K562 (cell line): Measurements from ENCODE around the gene SRL. TPM values are rescaled to one million over a fixed set of nuclear protein-coding genes. Genes with fewer than 3 reads are reported as not detected.

Experiments
- ATAC-seq: fragments of 200-7000 bp; cut with Tn5 transposase; 3 replicates; pipeline ENCODE4 v1.9.1; 2020; ENCODE audit warnings: moderate library complexity
- BruUV-seq: library from RNA; stranded (reverse); fragments of 400-500 nt; replicated peaks from 2 replicates; lab custom pipeline; 2021; lab: Mats Ljungman, UMichigan
- CTCF ChIA-PET: fragments of 300-600 bp; formaldehyde crosslinking; extraction: SDS; loops from one replicate; lab custom pipeline; 2021; ENCODE audit warnings: low intra/inter-chr PET ratio; lab: Yijun Ruan, JAX
- POLR2A ChIA-PET: fragments of 300-600, 350-650 bp; sonication (Branson Sonifier 250); formaldehyde crosslinking; extraction: SDS; loops from one replicate; lab custom pipeline; 2021; ENCODE audit warnings: antibody characterized with exemption, inconsistent platforms; lab: Yijun Ruan, JAX
- DNase-seq, 4 experiments: peaks; one replicate each; pipeline versions ENCODE4 v3.0.0 to v3.0.0-alpha.2; 2011 to 2018; ENCODE audit warnings: low spot score in 3 of 4, mixed read lengths in 3 of 4; ENCODE audit errors: extremely low read depth in 1 of 4
- FAIRE-seq: peaks from 2 replicates; lab custom pipeline; 2011; peaks lifted over from hg19 to GRCh38; lab: Jason Lieb, UNC
- H2AFZ ChIP-seq: 2 replicates; pipeline ENCODE4 v1.6.0; 2011; ENCODE audit warnings: low read depth, low read length, control low read depth, inconsistent platforms
- H3K27ac ChIP-seq: fragments of 200-600 bp; 3 replicates; pipeline ENCODE4 v1.8.0; 2011; ENCODE audit warnings: low read depth, mild to moderate bottlenecking, control low read depth, inconsistent platforms, low read length, moderate library complexity, mixed read lengths; ENCODE audit errors: extremely low read depth
- H3K27me3 ChIP-seq, 2 experiments: fragments of 300-600 bp in 1 of 2; 2 replicates in 1 of 2; 3 replicates in 1 of 2; pipeline versions ENCODE4 v1.6.0 to v1.8.0; 2011; ENCODE audit warnings: inconsistent platforms in 2 of 2, low read length in 2 of 2, mild to moderate bottlenecking in 1 of 2, mixed read lengths in 1 of 2, moderate library complexity in 1 of 2; ENCODE audit not compliant: control insufficient read depth in 2 of 2, insufficient read depth in 2 of 2
- H3K36me3 ChIP-seq: fragments of 300-600 bp; 3 replicates; pipeline ENCODE4 v1.8.0; 2011; ENCODE audit warnings: mild to moderate bottlenecking, low read length, inconsistent platforms; ENCODE audit not compliant: control insufficient read depth, insufficient read depth
- H3K4me1 ChIP-seq, 2 experiments: fragments of 200-600 bp in 1 of 2; replicated peaks in 1 of 2; 2 replicates in 1 of 2; 3 replicates in 1 of 2; pipeline versions ENCODE4 v1.5.1 to v1.8.0; 2011; ENCODE audit warnings: inconsistent platforms in 2 of 2, low read length in 2 of 2, mild to moderate bottlenecking in 1 of 2, mixed read lengths in 1 of 2, moderate library complexity in 1 of 2; ENCODE audit not compliant: control insufficient read depth in 2 of 2, insufficient read depth in 2 of 2
- H3K4me2 ChIP-seq: 2 replicates; pipeline ENCODE4 v1.6.1; 2011; ENCODE audit warnings: low read length, control low read depth, inconsistent platforms, mixed read lengths; ENCODE audit not compliant: insufficient read depth
- H3K4me3 ChIP-seq: fragments of 200-600 bp; sonication (generic), shearing (Covaris generic); 2 replicates; pipeline ENCODE4 v1.5.1; 2016; ENCODE audit warnings: control low read depth, inconsistent platforms
- H3K79me2 ChIP-seq: fragments of 200-600 bp; 3 replicates; pipeline ENCODE4 v1.8.0; 2011; ENCODE audit warnings: low read length, inconsistent platforms; ENCODE audit not compliant: control insufficient read depth, insufficient read depth
- H3K9ac ChIP-seq, 2 experiments: 2 replicates each; pipeline versions ENCODE4 v1.6.0 to v1.6.1; 2011; ENCODE audit warnings: low read depth in 2 of 2, low read length in 2 of 2, control low read depth in 1 of 2, inconsistent platforms in 1 of 2, mild to moderate bottlenecking in 1 of 2, mixed read lengths in 1 of 2; ENCODE audit not compliant: insufficient read depth in 1 of 2
- H3K9me1 ChIP-seq: one replicate; pipeline ENCODE4 v1.6.0; 2011; ENCODE audit warnings: inconsistent platforms, mild to moderate bottlenecking, low read length, moderate library complexity; ENCODE audit not compliant: control insufficient read depth, insufficient read depth
- H3K9me3 ChIP-seq: replicated peaks from 2 replicates; pipeline ENCODE4 v1.5.1; 2011; ENCODE audit warnings: low read depth, low read length, inconsistent platforms; ENCODE audit not compliant: control insufficient read depth, insufficient read depth
- H4K20me1 ChIP-seq: replicated peaks from 2 replicates; pipeline ENCODE4 v1.6.1; 2011; ENCODE audit warnings: low read length, inconsistent platforms, mixed read lengths; ENCODE audit not compliant: control insufficient read depth, insufficient read depth
- ARID2 ChIP-seq: fragments of 450-650 bp; IDR thresholded peaks from 2 replicates; pipeline ENCODE4 v1.6.1; 2017; ENCODE audit warnings: antibody characterized with exemption, mild to moderate bottlenecking
- BCLAF1 ChIP-seq, 2 experiments: fragments of 450-650 bp in 1 of 2; IDR thresholded peaks; 2 replicates each; pipeline ENCODE4 v1.6.1; 2011 to 2017; ENCODE audit warnings: low read depth in 2 of 2, antibody characterized with exemption in 1 of 2, borderline replicate concordance in 1 of 2, low read length in 1 of 2, mild to moderate bottlenecking in 1 of 2, mixed read lengths in 1 of 2; ENCODE audit not compliant: control insufficient read depth in 1 of 2
- CTBP1 ChIP-seq: fragments of 450-650 bp; IDR thresholded peaks from 2 replicates; pipeline ENCODE4 v1.6.1; 2016; ENCODE audit warnings: borderline replicate concordance
- CTCF ChIP-seq, 3 experiments: IDR thresholded peaks in 2 of 3; conservative IDR thresholded peaks in 1 of 3; 2 replicates each; pipeline ENCODE4 v1.5.1; 2011 to 2012; ENCODE audit warnings: low read length in 3 of 3, mild to moderate bottlenecking in 3 of 3, control low read depth in 2 of 3, improper control_type of control experiment in 1 of 3, inconsistent platforms in 1 of 3, low read depth in 1 of 3, mixed read lengths in 1 of 3, moderate library complexity in 1 of 3; ENCODE audit not compliant: insufficient read depth in 2 of 3
- ELF1 ChIP-seq: fragments of 200-800 bp; sonication (Bioruptor generic); IDR thresholded peaks from 2 replicates; pipeline ENCODE4 v1.6.1; 2016; ENCODE audit warnings: missing genetic modification characterization, missing compliant biosample characterization
- KLF16 ChIP-seq: IDR thresholded peaks from 2 replicates; pipeline ENCODE4 v1.6.1; 2016; ENCODE audit warnings: antibody characterized with exemption
- SMAD1 ChIP-seq: fragments of 150-350 bp; IDR thresholded peaks from 2 replicates; pipeline ENCODE4 v1.6.1; 2014; ENCODE audit warnings: low read length, low read depth; ENCODE audit not compliant: partially characterized antibody
- ZFX ChIP-seq: sonication (generic); formaldehyde crosslinking; IDR thresholded peaks from 2 replicates; pipeline ENCODE4 v1.8.0; 2022; ENCODE audit warnings: mild to moderate bottlenecking, missing genetic modification reagents, moderate library complexity
- ZNF668 ChIP-seq: fragments of 250-450 bp; sonication (Bioruptor Pico); IDR thresholded peaks from 2 replicates; pipeline ENCODE4 v1.8.0; 2022; ENCODE audit warnings: mild to moderate bottlenecking, inconsistent platforms
- WGBS: fragments of 100-300 bp; shearing (Covaris generic); methylation state at CpG from one replicate; pipeline ENCODE4 v1.1.6; 2016; ENCODE audit warnings: low coverage, mixed read lengths; ENCODE audit not compliant: insufficient coverage; ENCODE audit errors: missing lambda C conversion rate; 5-methylcytosine and 5-hydroxymethylcytosine counted together
- in situ Hi-C: fragments of 300-500 bp; cut with MboI; formaldehyde crosslinking; loops from 4 replicates; pipeline ENCODE4 v1.15.0; 2018; ENCODE audit warnings: inconsistent platforms, mixed read lengths
- intact Hi-C: fragments of 100-400 bp; cut with micrococcal nuclease; formaldehyde crosslinking; loops from 2 replicates; pipeline ENCODE4 v1.14.2; 2022
- polyA plus RNA-seq, 8 experiments: library from polyadenylated mRNA; depleted of rRNA in 4 of 8; stranded (reverse) in 5 of 8; unstranded in 3 of 8; fragments of >200 nt; fragmentation: Nextera tagmentation in 2 of 8; fragmentation: Illumina TruSeq in 1 of 8; extraction: Ambion mirVana in 2 of 8; extraction: Trizol in 1 of 8; gene quantifications; 2 replicates each; pipeline versions ENCODE4 v1.2.1 to v1.2.3, GENCODE V29; 2011 to 2014; ENCODE audit warnings: inconsistent platforms in 1 of 8, missing spikeins in 1 of 8
- total RNA-seq, 7 experiments: library from RNA; depleted of rRNA in 6 of 7; stranded (reverse); fragments of >200 nt in 6 of 7; fragmentation: Illumina TruSeq in 2 of 7; extraction: Trizol in 2 of 7; gene quantifications; 2 replicates each; pipeline versions ENCODE4 v1.2.1 to v1.2.3, GENCODE V29; 2011 to 2021; ENCODE audit warnings: low replicate concordance in 1 of 7

Gene SRL
- total and polyA plus RNA-seq, 9 of the 15 experiments (the other 6 are each of a cell fraction or from before 2014, with no cell fraction given), result 0.01 TPM; not detected in 8

- ATAC-seq (peak; percentile 96), FAIRE-seq (peak; percentile 79), DNase-seq (peak; percentile 73 to 80 (median 78))
- H3K4me3 ChIP-seq, result no peak overlapping the region
- no TSS peak for BruUV-seq
- H3K36me3 ChIP-seq, result no peaks in the 10 kb centered on the region
- no peaks in the 10 kb centered on the region for H3K79me2 ChIP-seq
- WGBS, result 8% methylated on average over 15 of the region's 15 CpGs
- no peaks in the 10 kb centered on the region; the same call in 1 of the 2 replicates for H4K20me1 ChIP-seq
- H3K9me3 ChIP-seq, result no peaks in the 10 kb centered on the region
- no peak overlapping the region for H3K27ac ChIP-seq
- intact Hi-C loops, result loop anchor here (2.0 to 10.0 kb wide), 4 partner anchors 55 to 215 kb away; no protein-coding TSS in a partner anchor
- peaks cover 12 to 50% of the 10 kb centered on the region in 2 experiments; a peak in 4 of 5 replicates for H3K27me3 ChIP-seq
- peaks cover 4 to 5% of the 10 kb centered on the region in 2 experiments; a peak in 3 of 5 replicates for H3K4me1 ChIP-seq
- H3K4me2 ChIP-seq, result no peak overlapping the region
- 0 out of 4 replicates have a peak overlapping the region, but pooled peaks of 1 of the 2 experiments have one; percentile 22 for H3K9ac ChIP-seq
- ChIA-PET POLR2A (interaction anchor here (0.6 to 1.2 kb wide), 6 partner anchors 18 to 380 kb away, joined by 3 to 5 read pairs (median 3); no protein-coding TSS in a partner anchor), CTCF (interaction anchor here (0.6 to 2.5 kb wide), 7 partner anchors 17 to 202 kb away, joined by 3 to 18 read pairs (median 4); no protein-coding TSS in a partner anchor)
- H3K9me1 ChIP-seq, result no peaks in the 10 kb centered on the region
- in situ Hi-C loops, result loop anchor here (10.0 kb wide), 1 partner anchor 125 kb away; no protein-coding TSS in a partner anchor
- peak overlapping the region; percentile 64 for H2AFZ ChIP-seq
- TF ChIP-seq ELF1 (tag), result 0 out of 2 replicates have a peak, but pooled peaks have one; percentile 23
- no peak for TF ChIP-seq SMAD1
- peak; percentile 27; the same call in 1 of the 2 replicates for TF ChIP-seq CTBP1
- TF ChIP-seq ARID2, result peak; percentile 65; the same call in 1 of the 2 replicates
- TF ChIP-seq BCLAF1 (IDR thresholded peaks at IDR 0.05; ENCODE audit: borderline replicate concordance in 1 of 2, control insufficient read depth in 1 of 2, low read depth in 2 of 2, low read length in 1 of 2), result no peak
- peak; percentile 22; the same call in 1 of the 2 replicates for TF ChIP-seq KLF16
- TF ChIP-seq CTCF (IDR thresholded peaks at IDR 0.05 in 2 of 3, conservative IDR thresholded peaks at IDR 0.05 in 1 of 3; ENCODE audit: insufficient read depth in 2 of 3, low read depth in 1 of 3, low read length in 3 of 3), result peak; percentile 82 to 88 (median 87)
- TF ChIP-seq ZNF668 (CRISPR knock-in tag), result no peak
- no peak for TF ChIP-seq ZFX
Observed at GRCh38 chr16:4200000-4200780, 41.7 kb downstream of the SRL start.
